ENCODE results near the gene IL12RB1.

GRCh38 chr19:18083929-18084684 lies 2.6 kb downstream of the IL12RB1 start:
- no peak for TF ChIP-seq CTCF (IDR thresholded peaks at IDR 0.05)
- TF ChIP-seq POLR2A (IDR thresholded peaks at IDR 0.05), result no peak

All from heart left ventricle (tissue), 13 donors.